GM12878 (cell line): Measurements from ENCODE around the gene MVK. TPM values are rescaled to one million over a fixed set of nuclear protein-coding genes. Genes with fewer than 3 reads are reported as not detected.

Experiments used
- ATAC-seq: fragments of 200-7000 bp; cut with Tn5 transposase; 3 replicates; pipeline ENCODE4 v1.9.1; 2020; ENCODE audit warnings: mild to moderate bottlenecking, moderate library complexity
- BruUV-seq: library from RNA; stranded (reverse); fragments of 400-500 nt; replicated peaks from 2 replicates; lab custom pipeline; 2021; lab: Mats Ljungman, UMichigan
- CTCF ChIA-PET: fragments of 300-600 bp; sonication (Branson Sonifier 250); formaldehyde crosslinking; extraction: SDS; loops from one replicate; lab custom pipeline; 2021; ENCODE audit warnings: inconsistent platforms; lab: Yijun Ruan, JAX
- POLR2A ChIA-PET: fragments of 350-600 bp; formaldehyde crosslinking; extraction: SDS; loops from one replicate; lab custom pipeline; 2021; ENCODE audit warnings: inconsistent platforms; lab: Charles Lee
- RAD21 ChIA-PET: fragments of 300-600 bp; sonication (Branson Sonifier 250); formaldehyde crosslinking; loops from one replicate; lab custom pipeline; 2023; ENCODE audit warnings: antibody characterized with exemption; ENCODE audit not compliant: unreplicated experiment; lab: Charles Lee
- SMC1A ChIA-PET: fragments of 300-600 bp; sonication (Branson Sonifier 250); formaldehyde crosslinking; loops from one replicate; lab custom pipeline; 2023; ENCODE audit not compliant: unreplicated experiment, uncharacterized antibody; lab: Charles Lee
- DNase-seq: peaks from one replicate; pipeline ENCODE4 v3.0.0-alpha.2; 2011; ENCODE audit warnings: low read depth, low spot score
- FAIRE-seq: peaks from 3 replicates; lab custom pipeline; 2011; peaks lifted over from hg19 to GRCh38; lab: Jason Lieb, UNC
- H2AFZ ChIP-seq: 2 replicates; pipeline ENCODE4 v1.6.0; 2011; ENCODE audit warnings: low read depth, low read length, control low read depth; ENCODE audit not compliant: control insufficient read depth
- H3K27ac ChIP-seq: 2 replicates; pipeline ENCODE4 v1.5.1; 2011; ENCODE audit warnings: control low read depth; ENCODE audit not compliant: control insufficient read depth, insufficient read depth
- H3K27me3 ChIP-seq, 2 experiments: replicated peaks in 1 of 2; 2 replicates each; pipeline versions ENCODE4 v1.6.0 to v1.6.1; 2011; ENCODE audit warnings: low read length in 1 of 2; ENCODE audit not compliant: control insufficient read depth in 2 of 2, insufficient read depth in 2 of 2
- H3K36me3 ChIP-seq, 2 experiments: 2 replicates each; pipeline ENCODE4 v1.5.1; 2011; ENCODE audit warnings: low read length in 1 of 2; ENCODE audit not compliant: control insufficient read depth in 2 of 2, insufficient read depth in 2 of 2
- H3K4me1 ChIP-seq: 2 replicates; pipeline ENCODE4 v1.6.1; 2011; ENCODE audit warnings: mild to moderate bottlenecking, low read length, moderate library complexity, mixed read lengths; ENCODE audit not compliant: control insufficient read depth, insufficient read depth
- H3K4me2 ChIP-seq: 2 replicates; pipeline ENCODE4 v1.6.0; 2011; ENCODE audit warnings: control low read depth; ENCODE audit not compliant: control insufficient read depth, insufficient read depth
- H3K4me3 ChIP-seq: fragments of 200-600 bp; sonication (generic); 2 replicates; pipeline ENCODE4 v1.5.1; 2016
- H3K79me2 ChIP-seq: 2 replicates; pipeline ENCODE4 v1.6.0; 2011; ENCODE audit warnings: low read length; ENCODE audit not compliant: control insufficient read depth, insufficient read depth
- H3K9ac ChIP-seq: 2 replicates; pipeline ENCODE4 v1.8.0; 2011; ENCODE audit warnings: low read length, control low read depth, mixed read lengths; ENCODE audit not compliant: control insufficient read depth, insufficient read depth
- H3K9me3 ChIP-seq: replicated peaks from 3 replicates; pipeline ENCODE4 v1.5.1; 2011; ENCODE audit warnings: mild to moderate bottlenecking, low read length; ENCODE audit not compliant: control insufficient read depth, insufficient read depth
- H4K20me1 ChIP-seq: 2 replicates; pipeline ENCODE4 v1.6.0; 2011; ENCODE audit not compliant: control insufficient read depth, insufficient read depth
- BCL3 ChIP-seq: IDR thresholded peaks from 2 replicates; pipeline ENCODE4 v1.6.1; 2011; ENCODE audit warnings: borderline replicate concordance, low read depth, mild to moderate bottlenecking, moderate library complexity, low read length; ENCODE audit not compliant: insufficient read depth, poor library complexity, severe bottlenecking
- CHD2 ChIP-seq: IDR thresholded peaks from 2 replicates; pipeline ENCODE4 v1.6.1; 2011; ENCODE audit warnings: low read depth, low read length, improper control_type of control experiment, borderline replicate concordance
- CTCF ChIP-seq, 3 experiments: IDR thresholded peaks in 2 of 3; conservative IDR thresholded peaks in 1 of 3; 2 replicates each; pipeline ENCODE4 v1.5.1; 2011; ENCODE audit warnings: low read depth in 3 of 3, low read length in 3 of 3, mild to moderate bottlenecking in 3 of 3, control low read depth in 2 of 3, moderate library complexity in 2 of 3, inconsistent platforms in 1 of 3, mixed read lengths in 1 of 3; ENCODE audit not compliant: control insufficient read depth in 2 of 3, insufficient read depth in 1 of 3; ENCODE audit errors: extremely low read depth in 1 of 3
- DPF2 ChIP-seq: fragments of 450-650 bp; IDR thresholded peaks from 2 replicates; pipeline ENCODE4 v1.6.1; 2017; ENCODE audit warnings: mild to moderate bottlenecking
- E2F4 ChIP-seq: IDR thresholded peaks from 2 replicates; pipeline ENCODE4 v1.6.1; 2012; ENCODE audit warnings: low read depth, low read length, improper control_type of control experiment
- ELK1 ChIP-seq: IDR thresholded peaks from 2 replicates; pipeline ENCODE4 v1.6.1; 2012; ENCODE audit warnings: low read depth, low read length, improper control_type of control experiment
- NKRF ChIP-seq: fragments of 450-650 bp; conservative IDR thresholded peaks from 2 replicates; pipeline ENCODE4 v1.6.1; 2017; ENCODE audit warnings: mild to moderate bottlenecking, moderate library complexity
- POLR2AphosphoS2 ChIP-seq: IDR thresholded peaks from 2 replicates; pipeline ENCODE4 v1.6.1; 2011; ENCODE audit warnings: low read depth, mild to moderate bottlenecking, low read length, improper control_type of control experiment, moderate library complexity
- SIX5 ChIP-seq: IDR thresholded peaks from 2 replicates; pipeline ENCODE4 v1.6.1; 2011; ENCODE audit warnings: mild to moderate bottlenecking, low read depth, low read length, moderate library complexity; ENCODE audit not compliant: severe bottlenecking
- TARDBP ChIP-seq: IDR thresholded peaks from 2 replicates; pipeline ENCODE4 v1.6.1; 2016; ENCODE audit warnings: borderline replicate concordance
- TCF7 ChIP-seq: IDR thresholded peaks from 2 replicates; pipeline ENCODE4 v1.6.1; 2014; ENCODE audit warnings: antibody characterized with exemption, borderline replicate concordance
- ZBTB33 ChIP-seq: fragments of 450-650 bp; IDR thresholded peaks from 2 replicates; pipeline ENCODE4 v1.6.1; 2017; ENCODE audit warnings: mild to moderate bottlenecking
- ZZZ3 ChIP-seq: IDR thresholded peaks from 2 replicates; pipeline ENCODE4 v1.6.1; 2011; ENCODE audit warnings: low read depth; ENCODE audit not compliant: control insufficient read depth, insufficient read length
- WGBS: methylation state at CpG from one replicate; pipeline ENCODE4 v1.1.6; 2016; ENCODE audit warnings: low lambda C conversion rate; ENCODE audit not compliant: insufficient replicate concordance, insufficient coverage; ENCODE audit errors: missing lambda C conversion rate; 5-methylcytosine and 5-hydroxymethylcytosine counted together
- in situ Hi-C: fragments of 300-500 bp; cut with MboI; formaldehyde crosslinking; loops from 9 replicates; pipeline ENCODE4 v1.14.3; 2018; ENCODE audit warnings: mixed read lengths
- intact Hi-C: fragments of 100-400 bp; cut with micrococcal nuclease; formaldehyde crosslinking; loops from one replicate; pipeline ENCODE4 v1.14.2; 2022; ENCODE audit not compliant: unreplicated experiment
- polyA plus RNA-seq, 11 experiments: library from polyadenylated mRNA; depleted of rRNA in 4 of 11; unstranded in 6 of 11; stranded (reverse) in 5 of 11; fragments of >200 nt; fragmentation: Nextera tagmentation in 4 of 11; fragmentation: Illumina TruSeq in 1 of 11; extraction: Ambion mirVana in 4 of 11; extraction: Trizol in 1 of 11; gene quantifications; 1 replicate in 1 of 11; 2 replicates in 10 of 11; pipeline versions ENCODE4 v1.2.1 to v1.2.3, GENCODE V29; 2011 to 2016; ENCODE audit warnings: inconsistent platforms in 2 of 11, missing spikeins in 2 of 11, low read depth in 1 of 11
- total RNA-seq, 4 experiments: library from RNA; depleted of rRNA in 3 of 4; stranded (reverse); fragments of >200 nt in 3 of 4; fragmentation: Illumina TruSeq in 1 of 4; extraction: Trizol in 1 of 4; gene quantifications; 2 replicates each; pipeline versions ENCODE4 v1.2.1 to v1.2.3, GENCODE V29; 2013 to 2021

The MVK gene
- total and polyA plus RNA-seq, 10 of the 15 experiments (the other 5 are each of a cell fraction or from before 2014, with no cell fraction given) = 0.24 to 46.7 (median 31.9) TPM

- H3K4me3 ChIP-seq = peak overlapping the region; percentile 99
- no TSS peak for BruUV-seq
- peak overlapping the region; percentile 75 for H3K9ac ChIP-seq
These were observed 1.1 kb upstream of the MVK start for GRCh38 chr12:109572506-109572845.

More at GRCh38 chr12:109572506-109572845, 1.1 kb upstream of the MVK start:
- H3K27me3 ChIP-seq = no peaks in the 10 kb centered on the region
- peak overlapping the region; percentile 88 for H3K27ac ChIP-seq
- RAD21 ChIA-PET = interaction anchor here (1.2 kb wide), 1 partner anchor 273 kb away, joined by 5 read pairs; no protein-coding TSS in a partner anchor
- SMC1A ChIA-PET = interaction anchor here (0.7 to 0.9 kb wide), 2 partner anchors 25 to 306 kb away, joined by 3 read pairs; no protein-coding TSS in a partner anchor
- peak overlapping the region; percentile 94 for H2AFZ ChIP-seq
- FAIRE-seq = no peak
- H4K20me1 ChIP-seq = no peaks in the 10 kb centered on the region
- H3K9me3 ChIP-seq = no peaks in the 10 kb centered on the region
- H3K4me1 ChIP-seq = no peaks in the 10 kb centered on the region
- in situ Hi-C loops (no loop called here), intact Hi-C loops (no loop called here)
- DNase-seq = no peak
- peaks cover 0 to 21% of the 10 kb centered on the region in 2 experiments; a peak in 1 of 4 replicates for H3K36me3 ChIP-seq
- H3K4me2 ChIP-seq = peak overlapping the region; percentile 99
- WGBS = 78% methylated on average over 3 of the region's 3 CpGs
- TF ChIP-seq TCF7 (no peak), E2F4 (no peak), DPF2 (no peak), CHD2 (no peak), POLR2AphosphoS2 (no peak), ZZZ3 (no peak), BCL3 (no peak), SIX5 (no peak), TARDBP (no peak), ZBTB33 (no peak), CTCF (IDR thresholded peaks at IDR 0.05 in 2 of 3, conservative IDR thresholded peaks at IDR 0.05 in 1 of 3; ENCODE audit: control insufficient read depth in 2 of 3, extremely low read depth in 1 of 3, insufficient read depth in 1 of 3, low read depth in 3 of 3, low read length in 3 of 3) (no peak), ELK1 (no peak), NKRF (no peak)
- CTCF ChIA-PET = interaction anchor here (0.6 to 2.6 kb wide), 7 partner anchors 13 to 273 kb away, joined by 3 to 14 read pairs (median 4); no protein-coding TSS in a partner anchor
- no peak for ATAC-seq
- peaks cover 17% of the 10 kb centered on the region for H3K79me2 ChIP-seq
- POLR2A ChIA-PET = interaction anchor here (0.7 to 1.1 kb wide), 2 partner anchors 21 to 27 kb away, joined by 3 to 4 read pairs; no protein-coding TSS in a partner anchor
